CD14-positive monocyte (primary cell): ENCODE data around the gene KRTAP10-8. TPM values are rescaled to one million over a fixed set of nuclear protein-coding genes. Genes with fewer than 3 reads are reported as not detected.
"Not testable (repeated sequence)": the region's sequence is repeated elsewhere in the genome, so short reads cannot be mapped to it uniquely, and the experiment has no call there.

ENCODE experiments used
- DNase-seq, 3 donors: peaks; one replicate each; pipeline ENCODE4 v3.0.0-alpha.2; 2011 to 2022
- H2AFZ ChIP-seq: 2 replicates; pipeline ENCODE4 v1.6.0; 2012; ENCODE audit warnings: mild to moderate bottlenecking, low read depth, low read length, inconsistent platforms; ENCODE audit not compliant: insufficient read depth, poor library complexity, severe bottlenecking
- H3K27ac ChIP-seq, 2 donors: 1 replicate in 1 of 2; 2 replicates in 1 of 2; pipeline ENCODE4 v1.5.1; 2012 to 2013; ENCODE audit warnings: low read length in 2 of 2, control low read depth in 1 of 2, inconsistent platforms in 1 of 2, low read depth in 1 of 2, mild to moderate bottlenecking in 1 of 2
- H3K27me3 ChIP-seq, 2 donors: one replicate each; pipeline versions ENCODE4 v1.6.0 to v1.6.1; 2011 to 2013; ENCODE audit warnings: low read length in 2 of 2; ENCODE audit not compliant: control insufficient read depth in 2 of 2, insufficient read depth in 2 of 2
- H3K36me3 ChIP-seq, 2 donors: replicated peaks in 1 of 2; 1 replicate in 1 of 2; 2 replicates in 1 of 2; pipeline versions ENCODE4 v1.5.1 to v1.6.1; 2012 to 2013; ENCODE audit warnings: low read length in 2 of 2, control low read depth in 1 of 2, inconsistent platforms in 1 of 2, mild to moderate bottlenecking in 1 of 2; ENCODE audit not compliant: insufficient read depth in 2 of 2, control insufficient read depth in 1 of 2
- H3K4me1 ChIP-seq, 2 donors: 1 replicate in 1 of 2; 2 replicates in 1 of 2; pipeline versions ENCODE4 v1.5.1 to v1.6.1; 2012 to 2013; ENCODE audit warnings: low read length in 2 of 2, control low read depth in 1 of 2, inconsistent platforms in 1 of 2, mild to moderate bottlenecking in 1 of 2, moderate library complexity in 1 of 2; ENCODE audit not compliant: insufficient read depth in 2 of 2, control insufficient read depth in 1 of 2
- H3K4me2 ChIP-seq: replicated peaks from 2 replicates; pipeline ENCODE3; 2012; ENCODE audit warnings: low read length, moderate library complexity, mild to moderate bottlenecking; ENCODE audit not compliant: poor library complexity, severe bottlenecking; ENCODE audit errors: extremely low read depth
- H3K4me3 ChIP-seq, 3 experiments: fragments of 200-600 bp in 1 of 3; sonication (generic) in 1 of 3; replicated peaks in 1 of 3; 1 replicate in 2 of 3; 2 replicates in 1 of 3; pipeline ENCODE4 v1.5.1; 2011 to 2013; ENCODE audit warnings: low read length in 3 of 3, mild to moderate bottlenecking in 3 of 3, control low read depth in 2 of 3, low read depth in 2 of 3, inconsistent platforms in 1 of 3, moderate library complexity in 1 of 3
- H3K79me2 ChIP-seq: 2 replicates; pipeline ENCODE4 v1.6.0; 2012; ENCODE audit warnings: mild to moderate bottlenecking, control low read depth, inconsistent platforms, low read length, moderate library complexity; ENCODE audit not compliant: insufficient read depth
- H3K9ac ChIP-seq: 2 replicates; pipeline ENCODE4 v1.6.0; 2017; ENCODE audit warnings: low read length, mild to moderate bottlenecking; ENCODE audit not compliant: insufficient read depth, poor library complexity, severe bottlenecking
- H3K9me3 ChIP-seq, 2 donors: replicated peaks in 1 of 2; 1 replicate in 1 of 2; 2 replicates in 1 of 2; pipeline versions ENCODE4 v1.5.1 to v1.6.1; 2012 to 2013; ENCODE audit warnings: low read length in 2 of 2, control low read depth in 1 of 2; ENCODE audit not compliant: control insufficient read depth in 1 of 2, insufficient read depth in 1 of 2
- H4K20me1 ChIP-seq: 2 replicates; pipeline ENCODE4 v1.6.0; 2012; ENCODE audit warnings: mild to moderate bottlenecking, low read length, control low read depth, moderate library complexity; ENCODE audit not compliant: insufficient read depth
- H3K27ac Mint-ChIP-seq, 7 donors: one replicate each; pipeline ENCODE4 v1.8.0; 2020; ENCODE audit warnings: mild to moderate bottlenecking in 7 of 7, mixed read lengths in 7 of 7, moderate library complexity in 6 of 7, inconsistent platforms in 2 of 7
- H3K27me3 Mint-ChIP-seq, 3 donors: one replicate each; pipeline ENCODE4 v1.8.0; 2021 to 2022; ENCODE audit warnings: low read depth in 3 of 3, mild to moderate bottlenecking in 3 of 3, mixed read lengths in 3 of 3, moderate library complexity in 3 of 3, inconsistent platforms in 1 of 3
- H3K36me3 Mint-ChIP-seq, 2 donors: one replicate each; pipeline ENCODE4 v1.8.0; 2020; ENCODE audit warnings: mixed read lengths in 2 of 2, inconsistent platforms in 1 of 2, mild to moderate bottlenecking in 1 of 2
- H3K4me1 Mint-ChIP-seq: one replicate; pipeline ENCODE4 v1.8.0; 2020; ENCODE audit warnings: mild to moderate bottlenecking, mixed read lengths
- H3K4me3 Mint-ChIP-seq, 2 donors: one replicate each; pipeline ENCODE4 v1.8.0; 2020; ENCODE audit warnings: mild to moderate bottlenecking in 2 of 2, mixed read lengths in 2 of 2, moderate library complexity in 1 of 2
- H3K9me3 Mint-ChIP-seq, 7 donors: one replicate each; pipeline ENCODE4 v1.8.0; 2020 to 2022; ENCODE audit warnings: mixed read lengths in 7 of 7, mild to moderate bottlenecking in 6 of 7, moderate library complexity in 6 of 7, inconsistent platforms in 2 of 7
- CTCF ChIP-seq: fragments of 200-600 bp; IDR thresholded peaks from one replicate; pipeline ENCODE4 v1.8.0; 2022; ENCODE audit warnings: antibody characterized with exemption, mild to moderate bottlenecking
- WGBS: methylation state at CpG from one replicate; pipeline ENCODE4 v1.1.5; 2013; ENCODE audit warnings: missing lambda C conversion rate; ENCODE audit not compliant: insufficient coverage; 5-methylcytosine and 5-hydroxymethylcytosine counted together
- intact Hi-C, 2 donors: fragments of 100-400 bp; cut with micrococcal nuclease; formaldehyde crosslinking; loops; one replicate each; pipeline versions ENCODE4 v1.15.0 to v1.15.1; 2023
- polyA plus RNA-seq, 3 donors: library from polyadenylated mRNA; depleted of rRNA in 1 of 3; unstranded in 2 of 3; stranded (reverse) in 1 of 3; fragments of 300-500 nt in 2 of 3; fragments of >200 nt in 1 of 3; fragmentation: Illumina TruSeq in 2 of 3; gene quantifications; 1 replicate in 2 of 3; 2 replicates in 1 of 3; pipeline ENCODE4 v1.2.3, GENCODE V29; 2012 to 2021

The KRTAP10-8 gene
- polyA plus RNA-seq, 3 donors: not detected

DNA sequence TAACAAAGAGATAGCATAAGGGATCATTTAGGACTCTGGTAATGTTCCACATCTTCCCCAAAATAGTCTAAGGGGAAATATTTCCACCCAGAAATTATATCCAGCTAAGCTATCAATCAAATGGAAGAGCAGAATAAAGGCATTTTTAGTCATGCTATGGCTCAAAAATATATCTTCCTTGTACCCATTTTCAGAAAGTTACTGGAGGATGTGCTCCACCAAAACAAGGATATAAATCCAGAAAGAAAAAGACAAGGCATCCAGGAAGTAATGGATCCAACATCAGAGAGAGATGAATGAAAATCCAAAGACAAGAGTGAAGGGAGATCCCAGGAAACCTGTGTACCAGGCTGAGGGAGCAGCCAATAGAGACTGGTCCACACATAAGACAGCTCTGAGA is 2.7 kb upstream of the KRTAP10-8 start:
- intact Hi-C loops: no loop called here
- Mint-ChIP-seq H3K4me3 (no peak overlapping the region), H3K27me3 (peaks cover 3 to 10% (median 3%) of the 10 kb centered on the region in 3 donors), H3K27ac (no peak overlapping the region), H3K9me3 (peaks cover 23 to 41% (median 32%) of the 10 kb centered on the region in 7 donors), H3K36me3 (no peaks in the 10 kb centered on the region), H3K4me1 (no peaks in the 10 kb centered on the region)
- H3K27me3 ChIP-seq: no peaks in the 10 kb centered on the region
- H4K20me1 ChIP-seq: no peaks in the 10 kb centered on the region
- no peak for TF ChIP-seq CTCF
- H3K4me1 ChIP-seq: no peaks in the 10 kb centered on the region
- H3K79me2 ChIP-seq: no peaks in the 10 kb centered on the region
- no peak overlapping the region for H2AFZ ChIP-seq
- H3K27ac ChIP-seq: no peak overlapping the region
- H3K36me3 ChIP-seq: no peaks in the 10 kb centered on the region
- DNase-seq: no peak
- no peak overlapping the region for H3K9ac ChIP-seq
- no peak overlapping the region for H3K4me3 ChIP-seq
- no peak overlapping the region for H3K4me2 ChIP-seq
- peaks cover 19 to 25% of the 10 kb centered on the region in 2 donors for H3K9me3 ChIP-seq

- peaks cover 19 to 25% of the 10 kb centered on the region in 2 donors for H3K9me3 ChIP-seq
- H3K36me3 Mint-ChIP-seq, H4K20me1 ChIP-seq, DNase-seq, H3K27ac ChIP-seq, H3K4me1 Mint-ChIP-seq, H3K79me2 ChIP-seq, H2AFZ ChIP-seq, H3K4me2 ChIP-seq, H3K9ac ChIP-seq, H3K27ac Mint-ChIP-seq, H3K27me3 Mint-ChIP-seq, H3K4me1 ChIP-seq, H3K4me3 Mint-ChIP-seq, H3K36me3 ChIP-seq, intact Hi-C loops, H3K27me3 ChIP-seq, H3K4me3 ChIP-seq: not testable (repeated sequence)
- WGBS: 96% methylated on average over 4 of the region's 7 CpGs
- H3K9me3 Mint-ChIP-seq: peaks cover 23 to 41% (median 32%) of the 10 kb centered on the region in 7 donors
Observed at GRCh38 chr21:44610157-44610843, 1.6 kb upstream of the KRTAP10-8 start.
